Mammary epithelial cell (primary cell): ENCODE data around the gene WSCD1.

Source experiments
- CTCF ChIP-seq, 2 donors: IDR thresholded peaks in 1 of 2; conservative IDR thresholded peaks in 1 of 2; 2 replicates each; pipeline ENCODE4 v1.5.1; 2011 to 2012; ENCODE audit warnings: inconsistent platforms in 2 of 2, low read length in 2 of 2, mild to moderate bottlenecking in 2 of 2, control low read depth in 1 of 2, low read depth in 1 of 2; ENCODE audit not compliant: insufficient read depth in 1 of 2; ENCODE audit errors: extremely low read depth in 1 of 2
- EZH2 ChIP-seq: IDR thresholded peaks from 2 replicates; pipeline ENCODE4 v1.6.1; 2012; ENCODE audit warnings: low read length, inconsistent platforms, borderline replicate concordance

DNA sequence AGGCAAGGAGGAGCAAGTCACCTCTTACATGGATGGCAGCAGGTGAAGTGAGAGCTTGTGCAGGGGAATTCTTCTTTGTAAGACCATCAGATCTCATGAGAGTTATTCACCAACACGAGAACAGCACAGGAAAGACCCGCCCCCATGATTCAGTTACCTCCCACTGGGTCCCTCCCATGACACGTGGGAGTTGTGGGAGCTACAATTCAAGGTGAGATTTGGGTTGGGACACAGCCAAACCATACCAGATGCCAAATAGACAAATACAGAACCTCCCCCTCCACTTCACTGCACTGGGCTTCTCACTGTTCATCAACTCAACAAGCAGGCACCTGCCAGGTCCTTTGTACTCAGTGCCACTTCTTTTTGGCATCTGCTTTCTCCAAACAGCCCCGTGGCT is 100.2 kb downstream of the WSCD1 start:
- TF ChIP-seq CTCF (conservative IDR thresholded peaks at IDR 0.05 in 1 of 2, IDR thresholded peaks at IDR 0.05 in 1 of 2; ENCODE audit: extremely low read depth in 1 of 2, insufficient read depth in 1 of 2, low read depth in 1 of 2, low read length in 2 of 2) (no peak), EZH2 (no peak)
